HG03378 (cell line): ENCODE data around the gene IGIP.

ENCODE experiments used
- ATAC-seq: cut with Tn5 transposase; IDR thresholded peaks from one replicate; pipeline ENCODE4 v1.9.1; 2021; ENCODE audit warnings: mild to moderate bottlenecking, moderate library complexity; ENCODE audit not compliant: unreplicated experiment

Gene IGIP

GRCh38 chr5:140125637-140126036, at the start of gene IGIP:
Gene IGIP (plus strand): TSS chr5:140125937. CDS start chr5:140128477, 2,540 bp downstream.
- ATAC-seq, result no peak

DNA sequence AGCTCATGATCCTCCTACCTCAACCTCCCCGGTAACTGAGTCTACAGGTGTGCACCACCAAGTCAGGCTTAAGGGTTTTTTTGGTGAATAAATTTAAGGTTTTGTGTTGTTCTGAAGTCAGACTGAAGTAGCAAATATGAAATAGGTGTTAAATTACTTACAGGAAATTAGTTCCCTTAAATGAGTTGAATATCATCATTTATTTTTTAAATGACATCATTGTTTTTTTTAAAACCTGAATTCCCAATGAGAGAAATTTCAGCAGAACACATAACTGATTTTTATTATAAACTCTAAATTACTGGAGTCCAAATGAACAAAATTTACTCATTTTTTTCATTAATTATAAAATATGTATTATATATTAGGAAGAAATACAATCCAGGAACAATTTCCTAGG, 49.6 kb upstream of the IGIP start:
- no peak for ATAC-seq

DNA sequence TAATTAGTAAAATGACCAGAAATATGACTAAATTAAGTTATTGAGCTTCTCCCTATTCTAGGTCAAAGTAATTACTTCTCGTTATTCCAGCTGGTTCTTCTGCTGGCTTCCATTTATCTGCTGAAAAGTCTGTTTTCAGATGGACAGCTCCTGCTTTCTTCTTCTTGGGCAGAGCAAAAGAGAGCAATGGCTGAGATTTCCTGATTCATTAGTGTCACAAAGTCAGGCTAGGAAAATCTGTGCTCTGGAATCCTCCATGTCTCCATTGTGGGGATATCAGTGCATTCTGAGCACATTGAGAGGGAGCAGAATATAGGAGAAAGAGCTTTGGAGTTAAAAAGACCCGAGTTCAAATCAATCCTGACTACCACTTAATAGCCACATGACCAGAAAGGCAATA, 48.9 kb upstream of the IGIP start:
- no peak for ATAC-seq

GRCh38 chr5:140083120-140083519, 42.6 kb upstream of the IGIP start:
- no peak for ATAC-seq

- ATAC-seq, result no peak
These were observed 42.1 kb upstream of the IGIP start for GRCh38 chr5:140083650-140084049.

DNA sequence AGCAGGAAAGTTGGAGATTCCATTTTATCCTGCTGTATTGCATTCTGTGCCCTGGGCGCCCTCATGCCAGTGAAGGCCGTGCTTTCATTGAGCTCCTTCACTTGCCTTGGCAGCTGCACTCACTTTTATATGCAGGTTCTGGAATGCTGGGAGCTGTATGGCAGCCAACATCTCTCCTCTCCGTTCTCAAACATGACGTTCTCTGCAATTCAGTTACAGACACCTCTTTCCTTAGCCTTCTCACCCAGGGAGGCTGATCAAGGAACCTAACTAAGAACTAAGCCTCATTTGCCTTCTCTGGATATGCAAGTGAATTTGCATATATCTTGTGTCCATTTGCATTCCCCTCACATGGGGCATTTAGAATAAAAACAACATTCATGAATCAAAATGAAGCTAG, 41.2 kb upstream of the IGIP start:
- no peak for ATAC-seq

DNA sequence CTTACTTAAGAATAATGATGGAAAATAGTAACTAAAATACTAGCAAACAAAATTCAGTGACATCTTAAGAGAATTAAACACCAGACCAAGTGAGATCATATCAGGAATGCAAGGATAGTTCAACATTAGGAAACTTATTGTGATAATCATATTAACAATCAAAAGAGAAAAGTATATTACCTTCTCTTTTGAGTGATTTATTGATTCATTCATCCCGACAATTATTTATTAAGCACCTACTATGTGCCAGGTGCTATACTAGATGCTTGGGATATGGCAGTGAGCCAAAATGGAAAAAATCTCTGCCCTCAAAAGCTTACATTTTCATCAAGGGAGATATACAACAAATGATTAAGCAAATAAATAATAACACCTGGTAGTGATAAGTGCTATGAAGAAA, 35.5 kb upstream of the IGIP start:
- no peak for ATAC-seq

GRCh38 chr5:140093179-140093578, 32.6 kb upstream of the IGIP start:
- no peak for ATAC-seq

DNA sequence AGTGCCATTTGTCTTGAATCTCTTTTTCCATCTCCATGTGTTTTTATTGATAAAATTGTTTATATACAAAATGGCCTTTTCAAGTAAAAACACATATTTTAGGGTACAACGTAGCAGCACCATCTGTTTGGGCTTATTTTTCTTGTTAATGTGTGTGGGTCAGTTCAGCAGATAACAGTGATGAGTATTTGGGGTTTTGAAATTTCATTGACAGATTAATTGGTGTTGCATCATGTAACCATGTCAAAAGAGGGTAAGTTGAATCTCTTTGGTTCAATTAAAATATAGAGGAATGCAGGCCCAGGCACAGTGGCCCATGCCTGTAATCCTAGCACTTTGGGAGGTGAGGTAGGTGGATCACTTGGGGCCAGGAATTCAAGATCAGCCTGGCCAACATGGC, 31.9 kb upstream of the IGIP start:
- ATAC-seq, result no peak

GRCh38 chr5:140094889-140095288, 30.8 kb upstream of the IGIP start:
- ATAC-seq, result no peak

DNA sequence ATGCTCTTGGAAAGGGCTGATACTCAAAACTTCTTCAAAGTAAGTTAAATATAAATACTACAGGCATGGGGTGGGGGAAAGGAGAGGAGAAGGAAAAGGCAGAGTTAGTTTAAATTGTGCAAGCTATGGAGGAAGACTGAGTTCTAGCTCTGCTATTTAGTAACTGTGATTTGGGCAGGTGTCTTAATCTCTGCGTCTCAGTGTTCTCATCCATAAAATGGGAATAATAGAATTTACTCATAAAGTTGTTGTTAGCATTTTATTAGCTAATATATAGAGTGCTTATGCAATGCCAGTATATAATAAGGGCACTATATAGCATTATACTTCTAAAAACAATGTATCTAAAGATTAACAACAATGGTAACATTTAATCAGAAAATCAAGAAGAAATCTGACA, 24.6 kb upstream of the IGIP start:
- ATAC-seq, result no peak

GRCh38 chr5:140103154-140103553, 22.6 kb upstream of the IGIP start:
- ATAC-seq, result no peak

DNA sequence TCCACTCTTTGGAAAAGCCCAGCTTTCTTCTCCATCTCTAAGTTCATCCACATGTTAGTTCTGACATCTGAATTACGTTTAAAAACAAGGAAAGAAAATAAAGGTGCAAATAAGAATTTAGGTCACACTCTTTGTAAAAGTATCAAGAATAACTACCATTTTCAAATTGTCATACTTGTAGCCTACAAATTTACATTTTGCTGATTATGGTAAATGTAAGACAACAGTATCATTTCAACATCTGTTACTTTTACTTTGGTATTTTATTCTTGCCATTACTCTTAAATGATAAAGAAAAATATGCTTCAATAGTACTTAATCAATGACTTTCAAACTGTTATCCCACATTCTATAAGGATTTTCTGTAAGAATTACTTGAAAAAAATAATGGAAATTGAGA, 21.6 kb upstream of the IGIP start:
- ATAC-seq, result no peak

DNA sequence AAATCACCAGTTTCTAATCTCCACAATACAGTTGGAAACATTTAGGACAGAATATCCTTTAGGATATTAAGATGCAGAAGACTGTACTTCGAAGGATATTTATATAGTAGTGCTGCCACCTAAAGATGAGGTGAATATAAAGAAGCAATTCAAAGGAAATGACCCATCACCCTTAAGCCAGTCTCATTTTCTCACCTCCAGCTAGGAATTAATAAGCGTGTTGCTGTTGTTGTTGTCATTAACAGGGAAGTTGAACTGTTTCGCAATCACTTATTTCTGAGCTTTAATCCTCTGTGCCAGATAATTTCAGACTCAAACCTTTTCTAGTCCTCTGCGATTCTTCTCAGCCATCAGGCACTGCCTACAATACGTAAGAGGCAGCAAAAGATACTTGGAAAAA, 19.6 kb upstream of the IGIP start:
- no peak for ATAC-seq

DNA sequence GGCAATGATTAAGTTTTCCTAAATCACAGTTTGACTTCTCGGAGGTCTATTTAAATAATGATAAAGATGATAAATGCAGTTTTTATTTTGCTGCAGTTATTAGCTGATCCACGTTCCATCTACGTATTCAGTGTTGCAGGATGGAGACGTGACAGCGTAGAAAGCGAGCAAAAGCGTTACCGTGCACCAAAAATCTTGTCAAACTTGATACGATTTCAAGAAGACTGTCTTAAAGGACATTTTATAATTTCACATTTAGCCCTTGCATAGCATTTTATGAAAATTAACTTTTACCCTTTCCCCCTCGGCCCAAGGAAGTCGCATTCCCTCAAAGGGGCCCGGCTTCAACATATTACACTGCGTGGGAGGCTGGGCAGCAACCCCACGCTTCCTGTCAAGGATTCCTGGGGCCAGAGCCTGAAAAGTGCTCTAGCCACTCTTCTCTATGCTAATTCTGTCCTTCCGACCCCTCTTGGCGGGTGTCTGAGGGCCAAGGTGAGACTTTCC, 18.9 kb upstream of the IGIP start:
- no peak for ATAC-seq

DNA sequence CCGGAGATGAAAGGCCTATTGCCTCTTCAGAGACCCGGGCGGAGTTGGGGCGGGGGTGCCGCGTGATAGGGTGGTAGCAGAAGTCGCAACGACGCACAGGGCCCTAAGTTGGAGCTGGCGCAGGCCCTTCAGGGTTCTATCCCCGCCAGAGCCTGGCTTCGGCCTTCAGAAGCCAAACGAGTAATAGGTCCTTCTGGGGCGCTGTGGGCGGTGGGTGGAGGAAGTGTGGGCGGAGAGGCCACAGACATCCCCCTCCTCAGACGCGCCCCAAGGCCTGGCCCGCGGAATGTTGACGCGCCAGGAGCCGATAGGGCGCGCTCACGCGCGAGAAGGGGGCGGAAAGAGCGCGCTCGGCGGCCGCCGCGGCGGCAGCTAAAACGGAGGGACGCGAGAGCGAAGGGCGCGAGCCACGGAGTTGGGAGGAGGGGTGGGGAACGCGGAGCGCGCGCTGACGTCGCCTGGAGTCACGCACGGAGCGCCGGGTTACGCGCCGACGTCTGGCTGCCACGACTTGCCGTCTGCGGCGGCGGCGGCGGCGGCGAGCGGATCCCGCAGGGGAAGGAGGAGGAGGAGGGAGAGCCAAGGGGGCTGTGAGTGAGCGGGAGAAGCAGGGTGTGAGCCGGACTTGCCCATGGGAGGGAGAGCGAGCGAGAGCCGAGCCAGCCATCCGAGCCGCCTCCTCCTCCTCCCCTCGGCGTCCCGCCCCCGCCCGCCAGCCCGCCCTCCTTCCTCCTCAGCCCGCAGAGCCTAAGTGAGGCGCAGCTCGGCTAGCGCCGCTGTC, 18.2 kb upstream of the IGIP start:
- ATAC-seq, result peak; percentile 76

- ATAC-seq, result no peak
These were observed 17.4 kb upstream of the IGIP start for GRCh38 chr5:140108093-140109017.

DNA sequence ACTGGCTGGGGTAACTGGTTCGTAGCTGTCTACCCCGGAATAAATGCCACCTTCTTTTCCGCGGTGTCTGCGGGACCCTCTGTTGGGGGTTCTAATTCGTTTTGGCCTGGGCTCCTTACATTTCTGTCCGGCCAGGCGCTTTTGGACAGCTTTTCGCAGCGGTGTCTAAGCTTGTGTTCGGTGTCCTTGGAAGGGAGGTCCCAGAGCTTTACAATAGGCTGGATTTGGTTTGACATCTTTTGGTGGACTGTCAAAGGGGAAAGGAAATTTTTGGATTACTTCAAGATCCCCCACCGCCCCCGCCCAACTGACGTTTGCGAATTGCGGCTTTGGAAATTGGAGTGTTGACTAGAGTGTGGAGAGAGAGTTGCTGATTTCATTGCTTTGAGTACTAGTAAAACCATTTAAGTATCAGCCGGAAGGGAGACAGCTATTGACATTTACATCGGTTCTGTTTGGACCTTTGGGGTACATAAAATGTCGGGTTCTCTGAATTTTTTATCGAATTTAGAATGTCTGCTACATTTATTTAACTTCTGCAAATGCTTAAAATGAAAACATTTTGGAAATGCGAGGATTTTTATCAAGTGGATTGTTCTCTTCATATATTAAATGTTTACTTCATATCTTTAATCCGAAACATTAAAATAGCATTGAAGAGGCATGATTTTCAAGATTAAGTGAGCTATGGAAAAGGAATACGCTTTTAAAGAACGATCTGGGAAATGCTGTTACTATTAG, 16.5 kb upstream of the IGIP start:
- no peak for ATAC-seq

GRCh38 chr5:140109759-140110645, 15.7 kb upstream of the IGIP start:
- ATAC-seq, result no peak

DNA sequence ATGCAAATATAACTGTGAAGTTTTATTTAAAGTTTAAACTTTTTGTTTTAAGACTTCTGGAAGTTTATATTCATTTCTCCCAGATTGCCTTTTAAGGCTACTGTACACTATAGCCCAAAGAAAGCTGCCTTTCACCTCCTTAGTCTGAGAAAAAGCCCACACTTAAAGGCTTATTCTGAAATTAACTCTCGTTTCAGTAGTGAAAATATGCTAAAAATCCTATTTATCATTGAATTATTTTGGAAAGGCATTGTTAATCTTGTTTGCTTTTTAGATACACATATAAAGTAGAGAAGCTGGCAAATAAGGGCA, 15.1 kb upstream of the IGIP start:
- no peak for ATAC-seq
